HG02938 (cell line): Measurements from ENCODE around the gene CDH3.
A peak's percentile ranks its signal among the peaks of the same experiment; 100 is the strongest.
"Not testable (repeated sequence)": the region's sequence is repeated elsewhere in the genome, so short reads cannot be mapped to it uniquely, and the experiment has no call there.

ENCODE experiments used
- ATAC-seq: cut with Tn5 transposase; IDR thresholded peaks from one replicate; pipeline ENCODE4 v1.9.1; 2021; ENCODE audit warnings: mild to moderate bottlenecking, moderate library complexity; ENCODE audit not compliant: unreplicated experiment

Gene CDH3

GRCh38 chr16:68698091-68698490 lies 53.0 kb downstream of the CDH3 start:
- ATAC-seq, result no peak

- ATAC-seq, result no peak
Observed at GRCh38 chr16:68700120-68700519, 55.0 kb downstream of the CDH3 start.

GRCh38 chr16:68700831-68701230 lies 55.7 kb downstream of the CDH3 start:
- ATAC-seq, result no peak

GRCh38 chr16:68704232-68704867 lies 59.2 kb downstream of the CDH3 start:
- no peak for ATAC-seq

- no peak for ATAC-seq
Observed at GRCh38 chr16:68707340-68708152, 62.4 kb downstream of the CDH3 start.

- no peak for ATAC-seq
Observed at GRCh38 chr16:68710211-68710610, 65.1 kb downstream of the CDH3 start.

- no peak for ATAC-seq
Observed at GRCh38 chr16:68711421-68712139, 66.5 kb downstream of the CDH3 start.

GRCh38 chr16:68713361-68713760 lies 68.3 kb downstream of the CDH3 start:
- ATAC-seq, result no peak

- ATAC-seq, result no peak
Observed at GRCh38 chr16:68715471-68715870, 70.4 kb downstream of the CDH3 start.

- not testable (repeated sequence) for ATAC-seq
Observed at GRCh38 chr16:68716516-68716915, 71.4 kb downstream of the CDH3 start.

- ATAC-seq, result no peak
Observed at GRCh38 chr16:68717684-68718083, 72.6 kb downstream of the CDH3 start.

- ATAC-seq, result no peak
Observed at GRCh38 chr16:68718590-68718989, 73.5 kb downstream of the CDH3 start.

GRCh38 chr16:68719993-68720489 lies 74.9 kb downstream of the CDH3 start:
- peak; percentile 47 for ATAC-seq

- ATAC-seq, result no peak
Observed at GRCh38 chr16:68722119-68723024, 77.3 kb downstream of the CDH3 start.

- no peak for ATAC-seq
Observed at GRCh38 chr16:68724797-68725196, 79.7 kb downstream of the CDH3 start.

GRCh38 chr16:68728523-68728922 lies 83.4 kb downstream of the CDH3 start:
- no peak for ATAC-seq

- ATAC-seq, result no peak
Observed at GRCh38 chr16:68731637-68732036, 86.5 kb downstream of the CDH3 start.

GRCh38 chr16:68732042-68732680 lies 87.1 kb downstream of the CDH3 start:
- ATAC-seq, result no peak

- ATAC-seq, result no peak
Observed at GRCh38 chr16:68732741-68733399, 87.8 kb downstream of the CDH3 start.

- no peak for ATAC-seq
Observed at GRCh38 chr16:68733570-68733969, 88.5 kb downstream of the CDH3 start.
